CD14-positive monocyte (primary cell): ENCODE measurements around the gene SETSIP. TPM values are rescaled to one million over a fixed set of nuclear protein-coding genes. Genes with fewer than 3 reads are reported as not detected.

Experiments
- DNase-seq, 3 donors: peaks; one replicate each; pipeline ENCODE4 v3.0.0-alpha.2; 2011 to 2022
- H2AFZ ChIP-seq: 2 replicates; pipeline ENCODE4 v1.6.0; 2012; ENCODE audit warnings: mild to moderate bottlenecking, low read depth, low read length, inconsistent platforms; ENCODE audit not compliant: insufficient read depth, poor library complexity, severe bottlenecking
- H3K27ac ChIP-seq, 2 donors: 1 replicate in 1 of 2; 2 replicates in 1 of 2; pipeline ENCODE4 v1.5.1; 2012 to 2013; ENCODE audit warnings: low read length in 2 of 2, control low read depth in 1 of 2, inconsistent platforms in 1 of 2, low read depth in 1 of 2, mild to moderate bottlenecking in 1 of 2
- H3K27me3 ChIP-seq, 2 donors: one replicate each; pipeline versions ENCODE4 v1.6.0 to v1.6.1; 2011 to 2013; ENCODE audit warnings: low read length in 2 of 2; ENCODE audit not compliant: control insufficient read depth in 2 of 2, insufficient read depth in 2 of 2
- H3K36me3 ChIP-seq, 2 donors: replicated peaks in 1 of 2; 1 replicate in 1 of 2; 2 replicates in 1 of 2; pipeline versions ENCODE4 v1.5.1 to v1.6.1; 2012 to 2013; ENCODE audit warnings: low read length in 2 of 2, control low read depth in 1 of 2, inconsistent platforms in 1 of 2, mild to moderate bottlenecking in 1 of 2; ENCODE audit not compliant: insufficient read depth in 2 of 2, control insufficient read depth in 1 of 2
- H3K4me1 ChIP-seq, 2 donors: 1 replicate in 1 of 2; 2 replicates in 1 of 2; pipeline versions ENCODE4 v1.5.1 to v1.6.1; 2012 to 2013; ENCODE audit warnings: low read length in 2 of 2, control low read depth in 1 of 2, inconsistent platforms in 1 of 2, mild to moderate bottlenecking in 1 of 2, moderate library complexity in 1 of 2; ENCODE audit not compliant: insufficient read depth in 2 of 2, control insufficient read depth in 1 of 2
- H3K4me2 ChIP-seq: replicated peaks from 2 replicates; pipeline ENCODE3; 2012; ENCODE audit warnings: low read length, moderate library complexity, mild to moderate bottlenecking; ENCODE audit not compliant: poor library complexity, severe bottlenecking; ENCODE audit errors: extremely low read depth
- H3K4me3 ChIP-seq, 3 experiments: fragments of 200-600 bp in 1 of 3; sonication (generic) in 1 of 3; replicated peaks in 1 of 3; 1 replicate in 2 of 3; 2 replicates in 1 of 3; pipeline ENCODE4 v1.5.1; 2011 to 2013; ENCODE audit warnings: low read length in 3 of 3, mild to moderate bottlenecking in 3 of 3, control low read depth in 2 of 3, low read depth in 2 of 3, inconsistent platforms in 1 of 3, moderate library complexity in 1 of 3
- H3K79me2 ChIP-seq: 2 replicates; pipeline ENCODE4 v1.6.0; 2012; ENCODE audit warnings: mild to moderate bottlenecking, control low read depth, inconsistent platforms, low read length, moderate library complexity; ENCODE audit not compliant: insufficient read depth
- H3K9ac ChIP-seq: 2 replicates; pipeline ENCODE4 v1.6.0; 2017; ENCODE audit warnings: low read length, mild to moderate bottlenecking; ENCODE audit not compliant: insufficient read depth, poor library complexity, severe bottlenecking
- H3K9me3 ChIP-seq, 2 donors: replicated peaks in 1 of 2; 1 replicate in 1 of 2; 2 replicates in 1 of 2; pipeline versions ENCODE4 v1.5.1 to v1.6.1; 2012 to 2013; ENCODE audit warnings: low read length in 2 of 2, control low read depth in 1 of 2; ENCODE audit not compliant: control insufficient read depth in 1 of 2, insufficient read depth in 1 of 2
- H4K20me1 ChIP-seq: 2 replicates; pipeline ENCODE4 v1.6.0; 2012; ENCODE audit warnings: mild to moderate bottlenecking, low read length, control low read depth, moderate library complexity; ENCODE audit not compliant: insufficient read depth
- H3K27ac Mint-ChIP-seq, 7 donors: one replicate each; pipeline ENCODE4 v1.8.0; 2020; ENCODE audit warnings: mild to moderate bottlenecking in 7 of 7, mixed read lengths in 7 of 7, moderate library complexity in 6 of 7, inconsistent platforms in 2 of 7
- H3K27me3 Mint-ChIP-seq, 3 donors: one replicate each; pipeline ENCODE4 v1.8.0; 2021 to 2022; ENCODE audit warnings: low read depth in 3 of 3, mild to moderate bottlenecking in 3 of 3, mixed read lengths in 3 of 3, moderate library complexity in 3 of 3, inconsistent platforms in 1 of 3
- H3K36me3 Mint-ChIP-seq, 2 donors: one replicate each; pipeline ENCODE4 v1.8.0; 2020; ENCODE audit warnings: mixed read lengths in 2 of 2, inconsistent platforms in 1 of 2, mild to moderate bottlenecking in 1 of 2
- H3K4me1 Mint-ChIP-seq: one replicate; pipeline ENCODE4 v1.8.0; 2020; ENCODE audit warnings: mild to moderate bottlenecking, mixed read lengths
- H3K4me3 Mint-ChIP-seq, 2 donors: one replicate each; pipeline ENCODE4 v1.8.0; 2020; ENCODE audit warnings: mild to moderate bottlenecking in 2 of 2, mixed read lengths in 2 of 2, moderate library complexity in 1 of 2
- H3K9me3 Mint-ChIP-seq, 7 donors: one replicate each; pipeline ENCODE4 v1.8.0; 2020 to 2022; ENCODE audit warnings: mixed read lengths in 7 of 7, mild to moderate bottlenecking in 6 of 7, moderate library complexity in 6 of 7, inconsistent platforms in 2 of 7
- CTCF ChIP-seq: fragments of 200-600 bp; IDR thresholded peaks from one replicate; pipeline ENCODE4 v1.8.0; 2022; ENCODE audit warnings: antibody characterized with exemption, mild to moderate bottlenecking
- WGBS: methylation state at CpG from one replicate; pipeline ENCODE4 v1.1.5; 2013; ENCODE audit warnings: missing lambda C conversion rate; ENCODE audit not compliant: insufficient coverage; 5-methylcytosine and 5-hydroxymethylcytosine counted together
- intact Hi-C, 2 donors: fragments of 100-400 bp; cut with micrococcal nuclease; formaldehyde crosslinking; loops; one replicate each; pipeline versions ENCODE4 v1.15.0 to v1.15.1; 2023
- polyA plus RNA-seq, 3 donors: library from polyadenylated mRNA; depleted of rRNA in 1 of 3; unstranded in 2 of 3; stranded (reverse) in 1 of 3; fragments of 300-500 nt in 2 of 3; fragments of >200 nt in 1 of 3; fragmentation: Illumina TruSeq in 2 of 3; gene quantifications; 1 replicate in 2 of 3; 2 replicates in 1 of 3; pipeline ENCODE4 v1.2.3, GENCODE V29; 2012 to 2021

The SETSIP gene
- polyA plus RNA-seq, 3 donors, result not detected

GRCh38 chr1:92040971-92041370 lies 34.2 kb downstream of the SETSIP start:
- Mint-ChIP-seq H3K27me3 (peaks cover 2 to 5% (median 2%) of the 10 kb centered on the region in 3 donors), H3K27ac (no peak overlapping the region), H3K9me3 (peaks cover 0 to 2% (median 0%) of the 10 kb centered on the region in 7 donors), H3K4me3 (no peak overlapping the region), H3K4me1 (no peaks in the 10 kb centered on the region), H3K36me3 (no peaks in the 10 kb centered on the region)
- H2AFZ ChIP-seq, result no peak overlapping the region
- no peak overlapping the region for H3K4me2 ChIP-seq
- H3K4me1 ChIP-seq, result no peaks in the 10 kb centered on the region
- H3K4me3 ChIP-seq, result no peak overlapping the region
- WGBS, result 100% methylated on average over 1 of the region's 1 CpG
- no peaks in the 10 kb centered on the region for H3K79me2 ChIP-seq
- no peaks in the 10 kb centered on the region for H3K27me3 ChIP-seq
- H3K36me3 ChIP-seq, result no peaks in the 10 kb centered on the region
- H3K9ac ChIP-seq, result no peak overlapping the region
- no peak for DNase-seq
- no peaks in the 10 kb centered on the region for H4K20me1 ChIP-seq
- H3K27ac ChIP-seq, result no peak overlapping the region
- no peak for TF ChIP-seq CTCF
- H3K9me3 ChIP-seq, result no peaks in the 10 kb centered on the region
- intact Hi-C loops, result no loop called here

- Histone ChIP-seq H3K79me2 (no peaks in the 10 kb centered on the region), H3K9ac (no peak overlapping the region), H3K27me3 (no peaks in the 10 kb centered on the region), H3K36me3 (no peaks in the 10 kb centered on the region), H3K9me3 (no peaks in the 10 kb centered on the region), H4K20me1 (no peaks in the 10 kb centered on the region), H3K4me2 (no peak overlapping the region), H3K4me1 (no peaks in the 10 kb centered on the region), H2AFZ (no peak overlapping the region), H3K27ac (no peak overlapping the region), H3K4me3 (no peak overlapping the region)
- no peak overlapping the region for H3K4me3 Mint-ChIP-seq
- H3K27ac Mint-ChIP-seq, result no peak overlapping the region
- 88% methylated on average over 2 of the region's 2 CpGs for WGBS
- H3K9me3 Mint-ChIP-seq, result peaks cover 0 to 2% (median 0%) of the 10 kb centered on the region in 7 donors
- H3K4me1 Mint-ChIP-seq, result no peaks in the 10 kb centered on the region
- intact Hi-C loops, result no loop called here
- no peak for TF ChIP-seq CTCF
- peaks cover 4 to 6% (median 6%) of the 10 kb centered on the region in 3 donors for H3K27me3 Mint-ChIP-seq
- no peaks in the 10 kb centered on the region for H3K36me3 Mint-ChIP-seq
- no peak for DNase-seq
Measured at GRCh38 chr1:92038695-92039346, 36.4 kb downstream of the SETSIP start.
